CD4-positive, alpha-beta T cell treated with Interleukin-15 for 4 hours (primary cell): ENCODE measurements around the gene CMSS1.

Experiments
- DNase-seq: peaks from one replicate; pipeline ENCODE4 v3.0.0-alpha.2; 2020; ENCODE audit warnings: low spot score

CMSS1 gene

GRCh38 chr3:100107221-100107814 lies 289.7 kb downstream of the CMSS1 start:
- no peak for DNase-seq

- no peak for DNase-seq
These were observed 290.9 kb downstream of the CMSS1 start for GRCh38 chr3:100108464-100109079.

- no peak for DNase-seq
These were observed 292.5 kb downstream of the CMSS1 start for GRCh38 chr3:100110162-100110561.

GRCh38 chr3:100111728-100112127 lies 294.1 kb downstream of the CMSS1 start:
- no peak for DNase-seq

GRCh38 chr3:100113723-100114412 lies 296.2 kb downstream of the CMSS1 start:
- DNase-seq: no peak

GRCh38 chr3:100114413-100115030 lies 296.9 kb downstream of the CMSS1 start, which contains the start of gene FILIP1L:
FILIP1L (minus strand) TSS chr3:100114501.
- no peak for DNase-seq

GRCh38 chr3:100117093-100117492 lies 299.4 kb downstream of the CMSS1 start:
- DNase-seq: no peak

GRCh38 chr3:100120012-100120411 lies 302.4 kb downstream of the CMSS1 start:
- no peak for DNase-seq

GRCh38 chr3:100120693-100121092 lies 303.0 kb downstream of the CMSS1 start:
- no peak for DNase-seq

- no peak for DNase-seq
These were observed 304.7 kb downstream of the CMSS1 start for GRCh38 chr3:100122321-100122720.

GRCh38 chr3:100123112-100123511 lies 305.4 kb downstream of the CMSS1 start:
- DNase-seq: no peak

GRCh38 chr3:100124201-100124761 lies 306.6 kb downstream of the CMSS1 start:
- DNase-seq: no peak

- no peak for DNase-seq
These were observed 307.7 kb downstream of the CMSS1 start for GRCh38 chr3:100125161-100125938.

- no peak for DNase-seq
These were observed 310.1 kb downstream of the CMSS1 start for GRCh38 chr3:100127792-100128191.

GRCh38 chr3:100128565-100128964 lies 310.9 kb downstream of the CMSS1 start:
- no peak for DNase-seq

GRCh38 chr3:100129941-100130340 lies 312.3 kb downstream of the CMSS1 start:
- DNase-seq: no peak

- no peak for DNase-seq
These were observed 313.6 kb downstream of the CMSS1 start for GRCh38 chr3:100131241-100131640.

- DNase-seq: no peak
These were observed 319.3 kb downstream of the CMSS1 start for GRCh38 chr3:100136921-100137320.

GRCh38 chr3:100140976-100141375 lies 323.3 kb downstream of the CMSS1 start:
- DNase-seq: no peak

GRCh38 chr3:100141586-100141985 lies 323.9 kb downstream of the CMSS1 start:
- DNase-seq: no peak

GRCh38 chr3:100144255-100144866 lies 326.7 kb downstream of the CMSS1 start:
- DNase-seq: no peak
